ENCODE data around the gene TASL. TPM values are rescaled to one million over a fixed set of nuclear protein-coding genes. Genes with fewer than 3 reads are reported as not detected.
A peak's percentile ranks its signal among the peaks of the same experiment; 100 is the strongest.

TASL gene
- total and polyA plus RNA-seq, 12 donors: 0.12 to 2.6 (median 0.28) TPM; not detected in 2

DNA sequence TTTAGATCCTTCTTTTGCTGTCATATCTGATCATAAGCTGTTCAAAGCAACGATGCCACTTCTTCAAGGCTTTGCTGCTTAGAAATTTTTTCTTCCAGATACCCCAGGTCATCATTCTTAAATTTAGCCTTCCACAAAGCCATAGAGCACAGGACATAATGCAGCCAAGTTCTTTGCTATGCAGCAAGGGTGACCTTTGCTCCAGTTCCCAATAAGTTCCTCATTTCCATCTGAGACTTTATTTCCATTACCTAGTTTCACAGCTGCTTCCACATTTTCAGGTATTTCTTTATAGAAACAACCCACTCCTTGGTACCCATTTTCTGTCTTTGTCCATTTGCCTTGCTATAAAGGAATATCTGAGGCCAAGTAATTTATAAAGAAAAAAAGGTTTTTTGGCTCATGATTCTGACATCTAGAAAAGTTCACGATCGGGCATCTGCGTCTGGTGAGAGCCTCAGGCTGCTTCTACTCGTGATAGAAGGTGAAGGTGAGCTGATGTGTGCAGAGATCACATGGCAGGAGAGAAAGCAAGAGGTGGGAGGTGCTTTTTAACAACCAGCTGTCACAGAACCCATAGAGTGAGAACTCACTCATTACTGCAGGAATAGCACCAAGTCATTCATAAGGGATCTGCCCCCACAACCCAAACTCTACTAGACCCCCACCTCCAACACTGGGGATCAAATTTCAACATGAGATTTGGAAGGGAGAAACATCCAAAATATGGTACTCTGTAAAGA is 11.8 kb upstream of the TASL start:
- Histone ChIP-seq H3K27ac (peak overlapping the region in 1 of 10 donors; percentile 27), H3K4me1 (peaks cover 0 to 42% (median 0%) of the 10 kb centered on the region in 9 donors), H3K4me3 (no peak overlapping the region), H3K36me3 (no peaks in the 10 kb centered on the region), H3K9me3 (peaks cover 0 to 6% (median 0%) of the 10 kb centered on the region in 11 donors), H3K27me3 (peaks cover 0 to 19% (median 0%) of the 10 kb centered on the region in 7 donors)
- DNase-seq (no peak), ATAC-seq (no peak)
- intact Hi-C loops (cut with DNase I): loop anchor here in 1 of 10 donors (5.0 kb wide), 1 partner anchor 103 kb away; no protein-coding TSS in a partner anchor
- TF ChIP-seq CTCF (IDR thresholded peaks at IDR 0.05): no peak
- WGBS, 2 donors: 56 to 59% methylated on average over 5 of the region's 5 CpGs

GRCh38 chrX:30586516-30586915 is 8.9 kb upstream of the TASL start:
- Histone ChIP-seq H3K9me3 (peaks cover 0 to 6% (median 0%) of the 10 kb centered on the region in 11 donors), H3K36me3 (no peaks in the 10 kb centered on the region), H3K27me3 (peaks cover 0 to 11% (median 0%) of the 10 kb centered on the region in 7 donors), H3K27ac (no peak overlapping the region), H3K4me1 (peaks cover 0 to 27% (median 0%) of the 10 kb centered on the region in 9 donors), H3K4me3 (no peak overlapping the region)
- no peak for ATAC-seq
- WGBS, 2 donors: 48 to 82% methylated on average over 1 of the region's 1 CpG
- DNase-seq: no peak
- intact Hi-C loops (cut with DNase I): loop anchor here in 1 of 10 donors (5.0 kb wide), 1 partner anchor 106 kb away; no protein-coding TSS in a partner anchor
- no peak for TF ChIP-seq CTCF (IDR thresholded peaks at IDR 0.05)

- H3K4me1 ChIP-seq: no peaks in the 10 kb centered on the region
- ATAC-seq (no peak), DNase-seq (no peak)
- H3K4me3 ChIP-seq: no peak overlapping the region
- no peak for TF ChIP-seq CTCF (IDR thresholded peaks at IDR 0.05)
- H3K27ac ChIP-seq: no peak overlapping the region
- H3K36me3 ChIP-seq: no peaks in the 10 kb centered on the region
- no peaks in the 10 kb centered on the region for H3K27me3 ChIP-seq
- peaks cover 0 to 6% (median 0%) of the 10 kb centered on the region in 11 donors for H3K9me3 ChIP-seq
- WGBS, 2 donors: 77 to 85% methylated on average over 6 of the region's 6 CpGs
- intact Hi-C loops (cut with DNase I): no loop called here
Measured at GRCh38 chrX:30582664-30583063, 5.1 kb upstream of the TASL start.

DNA sequence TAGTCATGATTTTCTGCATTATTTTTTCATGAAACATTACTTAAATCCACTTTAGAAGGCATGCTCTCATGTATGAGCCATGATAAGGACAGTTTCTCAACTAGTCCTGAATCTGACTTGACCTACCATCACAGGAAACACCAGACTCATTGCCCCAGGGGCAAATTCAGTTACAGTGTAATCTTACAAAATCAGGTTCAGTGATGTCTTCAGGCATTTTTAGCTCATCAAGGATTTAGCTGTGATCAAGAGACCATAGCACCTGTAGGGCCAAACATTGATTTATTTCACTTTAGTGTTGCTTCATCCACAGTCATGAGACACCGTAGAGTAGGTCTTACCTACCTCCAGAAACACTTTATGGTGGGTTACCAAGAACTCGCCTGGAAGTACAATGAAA is 3.1 kb upstream of the TASL start:
- no peak overlapping the region for H3K4me3 ChIP-seq
- WGBS, 2 donors: 90 to 91% methylated on average over 2 of the region's 2 CpGs
- no peak for TF ChIP-seq CTCF (IDR thresholded peaks at IDR 0.05)

More for the DNA sequence above, 3.1 kb upstream of the TASL start:
- no peak for ATAC-seq
- no peak for DNase-seq
- peaks cover 0 to under 1% (median 0%) of the 10 kb centered on the region in 11 donors for H3K9me3 ChIP-seq
- H3K4me1 ChIP-seq: no peaks in the 10 kb centered on the region
- no peaks in the 10 kb centered on the region for H3K36me3 ChIP-seq
- intact Hi-C loops (cut with DNase I): no loop called here
- H3K27ac ChIP-seq: no peak overlapping the region
- no peaks in the 10 kb centered on the region for H3K27me3 ChIP-seq
